ENCODE results near the gene PNRC2. TPM values are rescaled to one million over a fixed set of nuclear protein-coding genes. Genes with fewer than 3 reads are reported as not detected.
A peak's percentile ranks its signal among the peaks of the same experiment; 100 is the strongest.

The PNRC2 gene
- total and polyA plus RNA-seq, 2 of the 13 experiments (the other 11 are each of a cell fraction or from before 2014, with no cell fraction given) = 74.9 to 97.5 TPM

GRCh38 chr1:24003331-24003972, 43.8 kb downstream of the PNRC2 start (continued):
- TF ChIP-seq, protein P1, sequence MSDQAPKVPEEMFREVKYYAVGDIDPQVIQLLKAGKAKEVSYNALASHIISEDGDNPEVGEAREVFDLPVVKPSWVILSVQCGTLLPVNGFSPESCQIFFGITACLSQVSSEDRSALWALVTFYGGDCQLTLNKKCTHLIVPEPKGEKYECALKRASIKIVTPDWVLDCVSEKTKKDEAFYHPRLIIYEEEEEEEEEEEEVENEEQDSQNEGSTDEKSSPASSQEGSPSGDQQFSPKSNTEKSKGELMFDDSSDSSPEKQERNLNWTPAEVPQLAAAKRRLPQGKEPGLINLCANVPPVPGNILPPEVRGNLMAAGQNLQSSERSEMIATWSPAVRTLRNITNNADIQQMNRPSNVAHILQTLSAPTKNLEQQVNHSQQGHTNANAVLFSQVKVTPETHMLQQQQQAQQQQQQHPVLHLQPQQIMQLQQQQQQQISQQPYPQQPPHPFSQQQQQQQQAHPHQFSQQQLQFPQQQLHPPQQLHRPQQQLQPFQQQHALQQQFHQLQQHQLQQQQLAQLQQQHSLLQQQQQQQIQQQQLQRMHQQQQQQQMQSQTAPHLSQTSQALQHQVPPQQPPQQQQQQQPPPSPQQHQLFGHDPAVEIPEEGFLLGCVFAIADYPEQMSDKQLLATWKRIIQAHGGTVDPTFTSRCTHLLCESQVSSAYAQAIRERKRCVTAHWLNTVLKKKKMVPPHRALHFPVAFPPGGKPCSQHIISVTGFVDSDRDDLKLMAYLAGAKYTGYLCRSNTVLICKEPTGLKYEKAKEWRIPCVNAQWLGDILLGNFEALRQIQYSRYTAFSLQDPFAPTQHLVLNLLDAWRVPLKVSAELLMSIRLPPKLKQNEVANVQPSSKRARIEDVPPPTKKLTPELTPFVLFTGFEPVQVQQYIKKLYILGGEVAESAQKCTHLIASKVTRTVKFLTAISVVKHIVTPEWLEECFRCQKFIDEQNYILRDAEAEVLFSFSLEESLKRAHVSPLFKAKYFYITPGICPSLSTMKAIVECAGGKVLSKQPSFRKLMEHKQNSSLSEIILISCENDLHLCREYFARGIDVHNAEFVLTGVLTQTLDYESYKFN (CRISPR knock-in tag; conservative IDR thresholded peaks at IDR 0.05) = peak; percentile 64
- TF ChIP-seq KDM1A (CRISPR knock-in tag; IDR thresholded peaks at IDR 0.05) = no peak
- TF ChIP-seq NFKBIZ (CRISPR knock-in tag; IDR thresholded peaks at IDR 0.05) = no peak
- TF ChIP-seq ZNF629 (CRISPR knock-in tag; conservative IDR thresholded peaks at IDR 0.05) = no peak
- TF ChIP-seq THAP7 (CRISPR knock-in tag; IDR thresholded peaks at IDR 0.05) = no peak
- TF ChIP-seq ZNF20 (CRISPR knock-in tag; IDR thresholded peaks at IDR 0.05) = no peak
- no peak for TF ChIP-seq FOXO4 (CRISPR knock-in tag; conservative IDR thresholded peaks at IDR 0.05)
- TF ChIP-seq SIX1 (CRISPR knock-in tag; IDR thresholded peaks at IDR 0.05; ENCODE audit: borderline replicate concordance) = peak; percentile 73; the same call in 1 of the 2 replicates
- TF ChIP-seq PLSCR1 (CRISPR knock-in tag; IDR thresholded peaks at IDR 0.05; ENCODE audit: borderline replicate concordance) = no peak
- no peak for TF ChIP-seq HOXA5 (CRISPR knock-in tag; IDR thresholded peaks at IDR 0.05)
- TF ChIP-seq TRIM22 (IDR thresholded peaks at IDR 0.05) = no peak
- no peak for TF ChIP-seq SOX6 (IDR thresholded peaks at IDR 0.05)
- peak; percentile 93 for TF ChIP-seq SOX6 (CRISPR knock-in tag; IDR thresholded peaks at IDR 0.05)
- peak; percentile 73 for TF ChIP-seq ZNF331 (CRISPR knock-in tag; IDR thresholded peaks at IDR 0.05)
- peak; percentile 55 for TF ChIP-seq FOSL2 (CRISPR knock-in tag; IDR thresholded peaks at IDR 0.05)
- TF ChIP-seq SAP130 (CRISPR knock-in tag; IDR thresholded peaks at IDR 0.05; ENCODE audit: low read depth) = peak; percentile 66
- TF ChIP-seq ZNF382 (CRISPR knock-in tag; IDR thresholded peaks at IDR 0.05; ENCODE audit: borderline replicate concordance) = no peak
- TF ChIP-seq PCBP2 (optimal IDR thresholded peaks at IDR 0.05; ENCODE audit: low read depth, low read length, poor library complexity, severe bottlenecking) = no peak
- TF ChIP-seq ZBTB34 (CRISPR knock-in tag; IDR thresholded peaks at IDR 0.05) = 0 out of 2 replicates have a peak, but pooled peaks have one; percentile 64
- no peak for TF ChIP-seq SAFB2 (CRISPR knock-in tag; IDR thresholded peaks at IDR 0.05; ENCODE audit: borderline replicate concordance, low read depth)
- no peak for TF ChIP-seq KAT2B (IDR thresholded peaks at IDR 0.05; ENCODE audit: borderline replicate concordance, low read depth, low read length)
- TF ChIP-seq EED (CRISPR knock-in tag; IDR thresholded peaks at IDR 0.05) = no peak
